Endothelial cell of umbilical vein (primary cell): ENCODE results near the gene SIRPD. TPM values are rescaled to one million over a fixed set of nuclear protein-coding genes. Genes with fewer than 3 reads are reported as not detected.
A peak's percentile ranks its signal among the peaks of the same experiment; 100 is the strongest.

Experiments used
- BruUV-seq: library from RNA; stranded (reverse); fragments of 400-500 nt; replicated peaks from 2 replicates; lab custom pipeline; 2021; lab: Mats Ljungman, UMichigan
- CTCF ChIA-PET: fragments of 300-600, 350-600 bp; sonication (Branson Sonifier 250); formaldehyde crosslinking; loops from one replicate; lab custom pipeline; 2021; ENCODE audit warnings: antibody characterized with exemption, inconsistent platforms; lab: Charles Lee
- POLR2A ChIA-PET: fragments of 300-600, 350-600 bp; sonication (Branson Sonifier 250); formaldehyde crosslinking; loops from one replicate; lab custom pipeline; 2021; ENCODE audit warnings: antibody characterized with exemption, inconsistent platforms; lab: Charles Lee
- DNase-seq: peaks from one replicate; pipeline ENCODE4 v3.0.0-alpha.2; 2011; ENCODE audit warnings: low read depth, low spot score
- FAIRE-seq: peaks from 2 replicates; lab custom pipeline; 2011; peaks lifted over from hg19 to GRCh38; lab: Jason Lieb, UNC
- H2AFZ ChIP-seq: 2 replicates; pipeline ENCODE4 v1.6.0; 2012; ENCODE audit warnings: low read depth, low read length, control low read depth, inconsistent platforms
- H3K27ac ChIP-seq: 2 replicates; pipeline ENCODE4 v1.5.1; 2011; ENCODE audit warnings: low read depth, mild to moderate bottlenecking, control low read depth, low read length, moderate library complexity; ENCODE audit not compliant: insufficient read depth
- H3K27me3 ChIP-seq, 2 experiments: 2 replicates each; pipeline versions ENCODE4 v1.6.0 to v1.6.1; 2011; ENCODE audit warnings: low read length in 2 of 2, mixed read lengths in 1 of 2; ENCODE audit not compliant: control insufficient read depth in 2 of 2, insufficient read depth in 2 of 2
- H3K36me3 ChIP-seq, 2 experiments: 2 replicates in 1 of 2; 3 replicates in 1 of 2; pipeline ENCODE4 v1.5.1; 2011; ENCODE audit warnings: low read length in 2 of 2, mild to moderate bottlenecking in 1 of 2, moderate library complexity in 1 of 2; ENCODE audit not compliant: control insufficient read depth in 2 of 2, insufficient read depth in 2 of 2; ENCODE audit errors: extremely low read depth in 1 of 2
- H3K4me1 ChIP-seq: 3 replicates; pipeline ENCODE4 v1.5.1; 2011; ENCODE audit warnings: mild to moderate bottlenecking, low read length; ENCODE audit not compliant: control insufficient read depth, insufficient read depth; ENCODE audit errors: extremely low read depth
- H3K4me2 ChIP-seq: 2 replicates; pipeline ENCODE4 v1.6.1; 2011; ENCODE audit warnings: low read length, control low read depth, mixed read lengths; ENCODE audit not compliant: insufficient read depth
- H3K4me3 ChIP-seq, 3 experiments: fragments of 200-600 bp in 1 of 3; sonication (generic), shearing (Covaris generic) in 1 of 3; replicated peaks in 1 of 3; 2 replicates each; pipeline ENCODE4 v1.5.1; 2011 to 2016; ENCODE audit warnings: control low read depth in 3 of 3, low read length in 3 of 3, mild to moderate bottlenecking in 2 of 3, inconsistent platforms in 1 of 3, low read depth in 1 of 3, moderate library complexity in 1 of 3; ENCODE audit not compliant: insufficient read depth in 1 of 3
- H3K79me2 ChIP-seq: 2 replicates; pipeline ENCODE4 v1.6.0; 2012; ENCODE audit warnings: low read length, inconsistent platforms; ENCODE audit not compliant: control insufficient read depth, insufficient read depth
- H3K9ac ChIP-seq: replicated peaks from 2 replicates; pipeline ENCODE3; 2011; ENCODE audit warnings: low read length, control low read depth; ENCODE audit not compliant: insufficient read depth; ENCODE audit errors: extremely low read depth
- H3K9me1 ChIP-seq: replicated peaks from 3 replicates; pipeline ENCODE4 v1.6.0; 2011; ENCODE audit warnings: mild to moderate bottlenecking, low read length; ENCODE audit not compliant: control insufficient read depth, insufficient read depth; ENCODE audit errors: extremely low read depth
- H3K9me3 ChIP-seq: replicated peaks from 2 replicates; pipeline ENCODE4 v1.5.1; 2012; ENCODE audit warnings: low read length, inconsistent platforms; ENCODE audit not compliant: control insufficient read depth, insufficient read depth
- H4K20me1 ChIP-seq: replicated peaks from 2 replicates; pipeline ENCODE3; 2011; ENCODE audit warnings: mild to moderate bottlenecking, low read length; ENCODE audit not compliant: control insufficient read depth, insufficient read depth; ENCODE audit errors: extremely low read depth
- CTCF ChIP-seq, 2 donors: IDR thresholded peaks; 1 replicate in 1 of 2; 2 replicates in 1 of 2; pipeline ENCODE4 v1.5.1; 2011; ENCODE audit warnings: low read length in 2 of 2, mild to moderate bottlenecking in 2 of 2, moderate library complexity in 2 of 2, control low read depth in 1 of 2, inconsistent platforms in 1 of 2, low read depth in 1 of 2; ENCODE audit not compliant: insufficient read depth in 1 of 2; ENCODE audit errors: extremely low read depth in 1 of 2
- EZH2 ChIP-seq: IDR thresholded peaks from 2 replicates; pipeline ENCODE4 v1.6.1; 2012; ENCODE audit warnings: borderline replicate concordance, low read depth, mild to moderate bottlenecking, moderate library complexity, low read length, inconsistent platforms; ENCODE audit not compliant: severe bottlenecking
- FOS ChIP-seq: IDR thresholded peaks from 2 replicates; pipeline ENCODE4 v1.6.1; 2011; ENCODE audit warnings: mild to moderate bottlenecking, low read length, moderate library complexity, borderline replicate concordance; ENCODE audit not compliant: insufficient read depth
- GATA2 ChIP-seq: IDR thresholded peaks from 2 replicates; pipeline ENCODE4 v1.7.0; 2011; ENCODE audit warnings: low read depth, mild to moderate bottlenecking, moderate library complexity, mixed read lengths, low read length; ENCODE audit not compliant: insufficient read length, insufficient read depth
- JUN ChIP-seq: IDR thresholded peaks from 2 replicates; pipeline ENCODE4 v1.6.1; 2011; ENCODE audit warnings: borderline replicate concordance, low read depth; ENCODE audit not compliant: insufficient read length, insufficient read depth
- MAX ChIP-seq: IDR thresholded peaks from 2 replicates; pipeline ENCODE4 v1.6.1; 2011; ENCODE audit not compliant: insufficient read depth, insufficient read length
- MYC ChIP-seq: IDR thresholded peaks from one replicate; pipeline ENCODE4 v1.6.1; 2011; ENCODE audit warnings: mild to moderate bottlenecking, low read depth, low read length
- POLR2A ChIP-seq: IDR thresholded peaks from 2 replicates; pipeline ENCODE4 v1.6.1; 2012; ENCODE audit warnings: low read depth, mild to moderate bottlenecking, control low read depth, low read length
- POLR2AphosphoS5 ChIP-seq: IDR thresholded peaks from 2 replicates; pipeline ENCODE4 v1.6.1; 2012; ENCODE audit warnings: low read depth, mild to moderate bottlenecking, control low read depth, low read length, moderate library complexity; ENCODE audit not compliant: insufficient read depth
- dilution Hi-C: fragments of 300-500 bp; cut with MboI; formaldehyde crosslinking; loops from one replicate; pipeline ENCODE4 v1.15.0; 2019; ENCODE audit warnings: low sequenced_read_pairs; ENCODE audit not compliant: extremely low pct_ligation_motif_present
- intact Hi-C: fragments of 100-400 bp; cut with micrococcal nuclease; formaldehyde crosslinking; loops from one replicate; pipeline ENCODE4 v1.10.0; 2022
- polyA plus RNA-seq, 4 experiments: library from polyadenylated mRNA; depleted of rRNA in 3 of 4; stranded (reverse) in 3 of 4; unstranded in 1 of 4; fragments of >200 nt; gene quantifications; 2 replicates each; pipeline versions ENCODE4 v1.2.1 to v1.2.3, GENCODE V29; 2011 to 2012; ENCODE audit warnings: missing spikeins in 1 of 4
- total RNA-seq: library from RNA; stranded (reverse); gene quantifications from 2 replicates; pipeline ENCODE4 v1.2.3, GENCODE V29; 2021

Gene SIRPD
- total and polyA plus RNA-seq, 2 donors (not counting 3 experiments of a cell fraction or from before 2014, with no cell fraction given): not detected

GRCh38 chr20:1568163-1568490, 10.6 kb upstream of the SIRPD start:
- Histone ChIP-seq H2AFZ (no peak overlapping the region), H4K20me1 (no peaks in the 10 kb centered on the region), H3K27me3 (no peaks in the 10 kb centered on the region), H3K36me3 (no peaks in the 10 kb centered on the region), H3K4me3 (no peak overlapping the region), H3K27ac (peak overlapping the region; percentile 58), H3K9me3 (no peaks in the 10 kb centered on the region), H3K4me1 (peaks cover 37% of the 10 kb centered on the region), H3K9me1 (no peaks in the 10 kb centered on the region), H3K4me2 (peak overlapping the region; percentile 10), H3K79me2 (no peaks in the 10 kb centered on the region), H3K9ac (no peak overlapping the region)
- intact Hi-C loops: no loop called here
- TF ChIP-seq GATA2 (no peak), EZH2 (no peak), MYC (no peak), FOS (no peak), CTCF (IDR thresholded peaks at IDR 0.05; ENCODE audit: extremely low read depth in 1 of 2, insufficient read depth in 1 of 2, low read depth in 1 of 2, low read length in 2 of 2) (no peak), POLR2A (no peak), MAX (no peak), JUN (no peak), POLR2AphosphoS5 (no peak)
- dilution Hi-C loops: no loop called here
- CTCF ChIA-PET: interaction anchor here (1.0 to 1.5 kb wide), 3 partner anchors 59 to 209 kb away, joined by 3 to 9 read pairs (median 4); no protein-coding TSS in a partner anchor
- FAIRE-seq (no peak), DNase-seq (no peak)
- POLR2A ChIA-PET: no interaction called here
- TSS peak; percentile 35 for BruUV-seq
